Activated T-cell treated with anti-CD3 and anti-CD28 coated beads, Interleukin-2, amount 50 U/mL, for 48 hours (primary cell): ENCODE data around the gene LDHB.
"Not testable (repeated sequence)": the region's sequence is repeated elsewhere in the genome, so short reads cannot be mapped to it uniquely, and the experiment has no call there.

Source experiments
- DNase-seq, 2 experiments: peaks; one replicate each; pipeline ENCODE4 v3.0.0-alpha.2; 2020

LDHB gene

DNA sequence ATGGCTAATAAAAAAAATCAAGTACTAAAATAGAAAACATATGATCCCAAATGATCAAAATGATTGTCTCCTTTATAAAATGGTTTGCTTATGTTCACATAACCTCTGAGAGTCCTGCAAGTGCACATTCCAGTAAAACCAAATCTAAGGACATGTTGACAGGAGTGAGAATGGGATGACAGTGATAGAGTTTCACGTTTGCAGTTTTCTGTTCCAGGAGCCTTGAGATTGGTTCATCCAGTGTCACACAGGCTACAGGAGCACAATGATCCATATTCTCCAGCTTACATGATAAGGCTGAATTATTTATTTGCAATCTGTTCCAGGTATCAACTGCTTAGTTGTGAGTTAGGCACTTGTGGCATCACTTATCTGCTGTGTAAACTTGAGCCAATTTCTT, 51.5 kb downstream of the LDHB start:
- DNase-seq: no peak

DNA sequence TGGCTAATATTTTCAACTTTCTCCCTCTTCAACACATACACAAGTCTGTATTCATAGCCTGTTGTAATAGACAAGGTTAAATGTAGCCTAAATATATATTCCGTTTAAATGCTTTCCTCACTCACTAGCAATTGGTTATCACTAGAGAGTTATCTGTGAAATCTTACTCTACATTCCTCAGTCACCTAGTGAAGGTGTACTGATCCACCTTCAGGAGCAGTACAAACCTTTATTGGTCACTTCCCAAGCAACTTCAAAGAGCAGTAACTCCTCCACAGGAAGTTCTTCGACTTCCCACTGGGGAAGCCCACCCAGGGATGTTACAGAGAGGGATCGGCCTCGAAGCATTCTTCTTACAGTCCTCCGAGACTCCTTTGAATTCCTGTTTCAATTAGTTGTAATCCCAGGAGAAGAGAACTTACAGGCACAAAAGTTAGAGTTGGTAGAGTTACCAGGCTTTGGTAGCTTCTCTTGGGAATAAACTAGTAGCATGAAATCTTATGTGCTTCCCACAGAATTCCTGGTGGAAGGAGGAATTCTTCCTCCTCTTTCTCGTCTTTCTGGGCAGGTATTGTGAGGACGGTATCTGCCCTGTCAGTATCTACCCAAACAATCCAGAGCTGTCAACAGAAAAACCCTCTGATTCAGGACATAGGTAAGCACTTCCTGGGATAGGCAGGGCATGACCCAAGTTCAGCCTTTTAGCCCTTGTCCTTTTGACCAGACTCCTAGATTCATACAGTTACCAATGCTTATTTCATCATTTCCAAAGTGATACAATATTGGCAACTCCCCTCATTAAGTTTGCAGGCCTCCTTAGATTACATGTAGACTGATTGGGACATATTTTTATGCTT, 53.2 kb downstream of the LDHB start, which contains the start of gene GYS2:
Gene GYS2 (minus strand): TSS at position 603 of the 857 bp plus-strand sequence. CDS start 255 bp downstream, at position 348.
- no peak for DNase-seq

DNA sequence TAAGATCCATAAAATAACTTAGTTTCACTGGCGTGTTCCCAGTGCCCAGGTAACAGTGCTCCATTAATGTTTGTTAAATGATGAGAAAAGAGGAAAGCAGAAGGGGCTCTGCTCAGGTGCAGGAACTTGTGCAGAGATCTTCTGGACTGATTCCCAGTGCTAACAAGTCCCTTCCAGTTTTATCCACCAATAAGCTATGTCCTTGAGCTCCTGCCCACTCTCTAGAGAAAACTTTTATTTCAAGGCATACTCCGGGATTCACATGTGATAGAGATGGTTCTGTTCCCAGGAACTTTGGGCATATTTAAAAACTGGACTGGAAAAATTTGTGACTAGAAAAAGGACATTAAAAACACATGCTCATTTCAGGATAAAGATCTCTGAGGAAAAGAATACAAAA, 54.9 kb downstream of the LDHB start:
- no peak for DNase-seq

DNA sequence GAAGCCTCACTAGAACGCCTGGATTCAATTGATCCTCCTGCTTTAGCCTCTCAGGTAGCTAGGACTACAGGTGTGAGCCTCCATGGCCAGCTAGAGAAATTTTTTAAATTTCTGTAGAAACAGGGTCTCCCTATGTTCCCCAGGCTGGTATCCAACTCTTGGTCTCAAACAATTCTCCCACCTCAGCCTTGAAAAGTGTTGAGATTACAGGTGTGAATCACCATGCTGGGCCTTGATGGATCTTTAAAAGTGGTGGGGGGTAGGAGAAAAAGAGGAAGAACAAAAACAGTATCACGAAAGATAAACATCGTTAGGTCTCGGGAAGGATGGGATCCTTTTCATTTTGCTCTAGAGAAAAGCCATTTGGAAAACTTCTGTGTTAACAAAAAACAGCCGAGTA, 57.4 kb downstream of the LDHB start:
- DNase-seq: no peak

DNA sequence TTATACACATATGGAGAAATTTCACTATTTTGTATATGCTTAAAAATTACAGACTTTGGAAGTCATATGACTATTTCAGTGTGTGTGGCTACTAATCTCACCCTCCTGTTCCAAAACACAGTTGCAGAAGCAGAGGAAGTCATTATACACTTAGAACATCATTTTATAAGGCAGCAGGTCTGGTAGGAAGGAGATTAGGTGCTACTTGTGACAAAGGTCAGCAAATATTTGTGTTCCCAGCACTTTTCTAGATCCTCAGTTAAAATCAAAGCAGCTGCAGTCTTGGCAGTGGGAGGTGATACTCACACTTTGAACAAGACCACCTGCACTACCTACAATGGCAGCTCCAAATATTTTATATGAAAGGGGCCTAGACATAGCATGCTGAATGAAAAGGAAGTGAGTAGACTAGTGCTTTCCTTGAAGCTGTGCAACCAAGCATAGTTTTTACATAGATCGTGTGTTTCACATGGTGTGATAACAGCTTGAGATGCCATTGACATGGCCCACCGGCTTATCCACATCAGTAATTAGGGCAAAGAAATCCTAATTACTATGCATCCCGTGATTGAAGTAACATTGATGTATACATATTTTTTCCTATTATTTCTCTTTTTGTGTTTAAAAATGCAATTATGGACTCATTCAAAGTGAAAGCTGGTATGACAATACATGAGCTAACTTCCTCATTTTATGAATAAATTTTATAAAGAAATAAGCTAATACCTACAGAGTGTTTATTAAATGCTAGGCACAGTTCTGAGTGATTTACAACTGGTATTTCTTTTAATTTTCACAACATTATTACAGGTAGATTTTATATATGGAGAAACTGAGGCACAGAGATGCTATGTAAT, 58.3 kb downstream of the LDHB start:
- no peak for DNase-seq

DNA sequence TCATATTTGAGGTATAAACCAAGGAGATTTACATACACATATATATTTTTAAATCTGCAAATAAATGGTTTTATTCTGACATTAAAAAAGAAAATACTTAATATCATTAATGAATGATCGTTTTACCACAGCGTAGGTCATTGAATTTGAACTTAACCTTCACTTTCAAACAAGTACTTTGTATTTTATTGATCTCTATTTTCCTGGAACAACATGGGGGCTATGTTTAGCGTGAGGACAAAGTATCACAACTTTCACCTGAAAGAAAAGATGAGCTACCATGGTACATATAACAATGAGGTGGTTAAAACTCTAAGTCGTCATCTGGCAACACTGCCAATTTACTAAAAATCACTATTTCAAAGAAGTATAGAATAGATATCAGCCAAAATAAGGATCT, 59.0 kb downstream of the LDHB start:
- DNase-seq: no peak

DNA sequence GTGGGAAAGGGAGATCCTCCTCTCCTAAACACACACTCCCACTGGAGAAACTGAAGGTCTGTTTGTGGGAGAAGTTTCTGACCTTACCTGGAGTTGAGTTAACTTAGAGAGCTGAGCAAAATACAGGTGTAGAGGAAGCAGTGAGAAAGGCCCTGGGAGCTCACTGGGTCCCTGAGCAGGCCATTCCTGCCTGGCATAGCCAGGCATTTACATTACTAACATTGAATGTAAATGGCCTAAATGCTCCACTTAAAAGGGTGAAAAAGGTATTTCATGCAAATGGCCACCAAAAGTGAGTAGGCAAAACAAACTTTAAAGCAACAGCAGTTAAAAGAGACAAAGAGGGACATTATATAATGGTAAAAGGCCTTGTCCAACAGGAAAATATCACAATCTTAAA, 62.3 kb downstream of the LDHB start:
- DNase-seq: not testable (repeated sequence)

DNA sequence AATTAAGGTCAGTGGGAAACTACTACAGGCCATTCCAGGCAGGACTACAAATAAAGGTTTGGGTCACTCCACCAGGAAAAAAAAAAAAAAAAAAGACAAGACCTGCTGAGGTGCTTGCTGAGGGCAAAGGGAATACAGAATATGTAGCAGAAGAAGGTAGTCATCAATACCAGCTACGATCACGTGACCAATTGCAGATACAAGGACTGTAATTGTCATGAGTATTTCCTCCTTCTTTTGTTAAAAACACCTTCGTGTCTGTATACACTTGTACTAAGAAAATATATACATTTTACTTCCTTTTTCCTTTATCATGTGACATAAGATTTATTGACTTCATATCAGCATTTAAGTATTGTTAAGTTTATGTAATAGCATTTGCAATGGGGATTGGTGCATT, 72.2 kb downstream of the LDHB start:
- DNase-seq: no peak
